IMR-90 (cell line): ENCODE results near the gene CARM1. TPM values are rescaled to one million over a fixed set of nuclear protein-coding genes. Genes with fewer than 3 reads are reported as not detected.

Experiments
- ATAC-seq: fragments of 200-7000 bp; cut with Tn5 transposase; 2 replicates; pipeline ENCODE4 v1.9.1; 2020; ENCODE audit warnings: low read depth, mild to moderate bottlenecking, moderate library complexity
- BruUV-seq: library from RNA; stranded (reverse); fragments of 400-500 nt; replicated peaks from 2 replicates; lab custom pipeline; 2021; lab: Mats Ljungman, UMichigan
- CTCF ChIA-PET: fragments of 300-600 bp; formaldehyde crosslinking; extraction: SDS; loops from one replicate; lab custom pipeline; 2021; ENCODE audit warnings: antibody characterized with exemption; lab: Yijun Ruan, JAX
- POLR2A ChIA-PET: fragments of 300-600 bp; sonication (Branson Sonifier 250); formaldehyde crosslinking; loops from one replicate; lab custom pipeline; 2022; ENCODE audit warnings: antibody characterized with exemption; ENCODE audit not compliant: unreplicated experiment; lab: Charles Lee
- DNase-seq: peaks from one replicate; pipeline ENCODE4 v3.0.0; 2013
- H2AFZ ChIP-seq: replicated peaks from 2 replicates; pipeline ENCODE3; 2013; ENCODE audit warnings: low read length, mild to moderate bottlenecking; ENCODE audit not compliant: poor library complexity
- H2AK5ac ChIP-seq: 2 replicates; pipeline ENCODE4 v1.6.1; 2013; ENCODE audit warnings: low read depth, low read length, inconsistent platforms
- H2AK9ac ChIP-seq: replicated peaks from 2 replicates; pipeline ENCODE3; 2013; ENCODE audit warnings: mild to moderate bottlenecking, low read depth, low read length, moderate library complexity; ENCODE audit not compliant: poor library complexity
- H2BK120ac ChIP-seq: 2 replicates; pipeline ENCODE4 v1.6.1; 2013; ENCODE audit warnings: low read depth, low read length, inconsistent platforms
- H2BK15ac ChIP-seq: 3 replicates; pipeline ENCODE4 v1.6.1; 2013; ENCODE audit warnings: low read depth, low read length, inconsistent platforms
- H2BK20ac ChIP-seq: 2 replicates; pipeline ENCODE4 v1.6.1; 2013; ENCODE audit warnings: low read depth, mild to moderate bottlenecking, inconsistent platforms, low read length, moderate library complexity
- H2BK5ac ChIP-seq: 2 replicates; pipeline ENCODE4 v1.6.1; 2013; ENCODE audit warnings: mild to moderate bottlenecking, low read depth, low read length, inconsistent platforms; ENCODE audit not compliant: poor library complexity, severe bottlenecking
- H3K14ac ChIP-seq: replicated peaks from 2 replicates; pipeline ENCODE4 v1.6.1; 2013; ENCODE audit warnings: low read depth, low read length, inconsistent platforms
- H3K18ac ChIP-seq: 2 replicates; pipeline ENCODE4 v1.6.1; 2013; ENCODE audit warnings: low read depth, low read length, control low read depth
- H3K23ac ChIP-seq: 2 replicates; pipeline ENCODE4 v1.6.1; 2013; ENCODE audit warnings: low read depth, low read length, inconsistent platforms
- H3K27ac ChIP-seq: 2 replicates; pipeline ENCODE4 v1.5.1; 2013; ENCODE audit warnings: mild to moderate bottlenecking, control low read depth, low read length; ENCODE audit not compliant: insufficient read depth
- H3K27me3 ChIP-seq: 2 replicates; pipeline ENCODE4 v1.6.1; 2013; ENCODE audit warnings: low read length; ENCODE audit not compliant: control insufficient read depth, insufficient read depth
- H3K36me3 ChIP-seq: 2 replicates; pipeline ENCODE4 v1.6.1; 2013; ENCODE audit warnings: low read length, mixed read lengths; ENCODE audit not compliant: control insufficient read depth, insufficient read depth
- H3K4ac ChIP-seq: 2 replicates; pipeline ENCODE4 v1.6.1; 2013; ENCODE audit warnings: low read depth, low read length, inconsistent platforms
- H3K4me1 ChIP-seq: 2 replicates; pipeline ENCODE4 v1.6.1; 2013; ENCODE audit warnings: low read length, mixed read lengths; ENCODE audit not compliant: control insufficient read depth, insufficient read depth
- H3K4me2 ChIP-seq: 2 replicates; pipeline ENCODE4 v1.6.1; 2013; ENCODE audit warnings: low read depth, mild to moderate bottlenecking, control low read depth, low read length, moderate library complexity
- H3K4me3 ChIP-seq: 2 replicates; pipeline ENCODE4 v1.5.1; 2013; ENCODE audit warnings: low read depth, mild to moderate bottlenecking, control low read depth, low read length, moderate library complexity; ENCODE audit not compliant: insufficient read depth
- H3K56ac ChIP-seq: 2 replicates; pipeline ENCODE4 v1.6.1; 2013; ENCODE audit warnings: low read length, inconsistent platforms; ENCODE audit not compliant: insufficient read depth; ENCODE audit errors: extremely low read depth
- H3K79me1 ChIP-seq, 2 experiments: 2 replicates each; pipeline ENCODE4 v1.6.1; 2013; ENCODE audit warnings: low read length in 2 of 2, inconsistent platforms in 1 of 2, low read depth in 1 of 2
- H3K9ac ChIP-seq: 2 replicates; pipeline ENCODE4 v1.6.1; 2013; ENCODE audit warnings: low read depth, low read length, control low read depth
- H3K9me1 ChIP-seq: 2 replicates; pipeline ENCODE4 v1.6.1; 2013; ENCODE audit warnings: low read length, inconsistent platforms; ENCODE audit not compliant: insufficient read depth
- H3K9me3 ChIP-seq: 2 replicates; pipeline ENCODE4 v1.6.1; 2013; ENCODE audit warnings: low read length; ENCODE audit not compliant: control insufficient read depth, insufficient read depth
- H4K20me1 ChIP-seq: 2 replicates; pipeline ENCODE4 v1.6.1; 2013; ENCODE audit warnings: low read length, inconsistent platforms; ENCODE audit not compliant: insufficient read depth
- H4K5ac ChIP-seq: 2 replicates; pipeline ENCODE4 v1.6.1; 2013; ENCODE audit warnings: mild to moderate bottlenecking, low read depth, low read length, control low read depth
- H4K8ac ChIP-seq, 2 experiments: 2 replicates each; pipeline ENCODE4 v1.6.1; 2013; ENCODE audit warnings: low read depth in 2 of 2, low read length in 2 of 2, control low read depth in 1 of 2, inconsistent platforms in 1 of 2
- H4K91ac ChIP-seq: 2 replicates; pipeline ENCODE4 v1.6.1; 2013; ENCODE audit warnings: low read depth, low read length, inconsistent platforms; ENCODE audit not compliant: insufficient read depth
- CHD1 ChIP-seq: IDR thresholded peaks from 2 replicates; pipeline ENCODE4 v1.6.1; 2012; ENCODE audit warnings: low read depth, low read length, improper control_type of control experiment
- RFX5 ChIP-seq: IDR thresholded peaks from 2 replicates; pipeline ENCODE4 v1.8.0; 2012; ENCODE audit warnings: low read depth, mild to moderate bottlenecking, low read length, moderate library complexity
- WGBS, 2 experiments: methylation state at CpG; one replicate each; pipeline versions ENCODE4 v1.1.5 to v1.1.7; 2013; ENCODE audit warnings: missing lambda C conversion rate in 2 of 2; ENCODE audit not compliant: insufficient read length in 1 of 2; ENCODE audit errors: extremely low coverage in 2 of 2; 5-methylcytosine and 5-hydroxymethylcytosine counted together
- dilution Hi-C: fragments of 300-500 bp; cut with HindIII; formaldehyde crosslinking; loops from one replicate; pipeline ENCODE4 v1.14.3; 2018; ENCODE audit warnings: low sequenced_read_pairs; ENCODE audit not compliant: unreplicated experiment
- in situ Hi-C: fragments of 300-500 bp; cut with MboI; formaldehyde crosslinking; loops from 3 replicates; pipeline ENCODE4 v1.14.3; 2019; ENCODE audit warnings: low sequenced_read_pairs, inconsistent platforms, mixed read lengths
- intact Hi-C: fragments of 100-400 bp; cut with micrococcal nuclease; formaldehyde crosslinking; loops from 2 replicates; pipeline ENCODE4 v1.10.0; 2022
- polyA plus RNA-seq, 3 experiments: library from polyadenylated mRNA; depleted of rRNA; stranded (reverse); fragments of >200 nt; gene quantifications; 2 replicates each; pipeline ENCODE4 v1.2.3, GENCODE V29; 2012; ENCODE audit warnings: low replicate concordance in 1 of 3
- total RNA-seq: library from RNA; depleted of rRNA; stranded (reverse); fragments of >200 nt; gene quantifications from 2 replicates; pipeline ENCODE4 v1.2.3, GENCODE V29; 2012

CARM1 gene
- total and polyA plus RNA-seq, 2 of the 4 experiments (the other 2 are of a cell fraction): 20.3 to 67.1 TPM

GRCh38 chr19:10924597-10924996 is 53.2 kb downstream of the CARM1 start:
- no peak for DNase-seq
- in situ Hi-C loops (no loop called here), intact Hi-C loops (no loop called here), dilution Hi-C loops (no loop called here)
- H3K36me3 ChIP-seq: peaks cover 56% of the 10 kb centered on the region
- H3K27ac ChIP-seq: no peak overlapping the region
- no peak overlapping the region for H3K4ac ChIP-seq
- H3K27me3 ChIP-seq: no peaks in the 10 kb centered on the region
- no peak overlapping the region for H4K91ac ChIP-seq
- H3K14ac ChIP-seq: no peak overlapping the region
- no peak overlapping the region for H3K18ac ChIP-seq
- H3K23ac ChIP-seq: no peak overlapping the region
- no peak overlapping the region for H3K56ac ChIP-seq
- peaks cover 6% of the 10 kb centered on the region for H4K20me1 ChIP-seq
- no peak overlapping the region for H3K4me3 ChIP-seq
- POLR2A ChIA-PET: no interaction called here
- H4K5ac ChIP-seq: no peak overlapping the region
- H2BK5ac ChIP-seq: no peak overlapping the region
- H2BK20ac ChIP-seq: no peak overlapping the region
- H3K79me1 ChIP-seq: peaks cover 12 to 31% of the 10 kb centered on the region in 2 experiments; a peak in 3 of 4 replicates
- 100% methylated on average over 3 of the region's 13 CpGs; no CpG with 5 or more reads in 1 of the 2 experiments for WGBS, 2 experiments
- H3K9me3 ChIP-seq: no peaks in the 10 kb centered on the region
- no peak for ATAC-seq
- H2BK120ac ChIP-seq: no peak overlapping the region
- H3K9ac ChIP-seq: no peak overlapping the region
- H2BK15ac ChIP-seq: no peak overlapping the region
- no peak overlapping the region for H4K8ac ChIP-seq
- H3K9me1 ChIP-seq: peaks cover 9% of the 10 kb centered on the region
- no peak overlapping the region for H3K4me2 ChIP-seq
- CTCF ChIA-PET: no interaction called here
- no TSS peak for BruUV-seq
- H2AK5ac ChIP-seq: no peak overlapping the region
- no peak overlapping the region for H2AK9ac ChIP-seq
- H2AFZ ChIP-seq: no peak overlapping the region
- H3K4me1 ChIP-seq: peaks cover 10% of the 10 kb centered on the region
- TF ChIP-seq CHD1 (no peak), RFX5 (no peak)
